ENCODE results near the gene TBXAS1. TPM values are rescaled to one million over a fixed set of nuclear protein-coding genes. Genes with fewer than 3 reads are reported as not detected.

Gene TBXAS1
- polyA plus RNA-seq (ENCODE audit: insufficient read length in 4 of 4), result 10 to 100 TPM; 22.9 to 28.9 (median 25.4) TPM

DNA sequence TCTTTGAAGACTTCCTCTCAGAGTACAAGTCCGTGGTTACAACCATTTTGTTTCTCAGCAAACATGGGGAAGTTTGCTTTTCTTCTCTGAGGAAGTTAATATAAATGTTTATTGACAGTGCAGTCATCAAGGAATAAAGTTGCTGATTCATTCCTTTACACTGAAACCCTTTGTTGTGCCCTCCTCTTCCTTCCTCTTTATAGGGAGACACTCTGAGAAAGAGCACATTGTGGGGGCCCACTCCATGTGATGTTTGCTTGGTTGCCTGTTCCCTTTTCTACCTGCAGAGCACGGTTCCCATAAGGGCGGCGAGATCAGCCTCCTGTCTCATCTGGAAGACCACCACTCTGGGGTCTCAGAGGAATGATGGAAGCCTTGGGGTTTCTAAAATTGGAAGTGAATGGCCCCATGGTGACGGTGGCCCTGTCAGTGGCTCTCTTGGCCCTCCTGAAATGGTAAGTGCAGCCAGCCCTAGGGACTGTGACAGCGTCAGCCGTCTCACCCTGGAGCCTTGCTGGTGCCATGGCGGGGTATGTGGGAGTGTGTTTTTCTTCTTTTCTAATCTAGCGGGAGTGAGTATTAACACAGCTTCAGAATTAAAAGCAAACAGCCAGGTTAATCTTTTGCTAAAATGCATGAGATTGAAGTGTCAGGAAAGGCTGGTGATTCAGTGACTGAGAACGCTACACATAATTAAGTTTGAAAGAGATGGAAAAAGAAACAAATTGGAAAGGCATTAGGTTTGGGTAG, at the start of gene TBXAS1:
Gene TBXAS1, plus strand, starts transcription at position 240 of the 750 bp plus-strand sequence. Its CDS starts 127 bp downstream, at position 367.
- peak in 3 of 4 donors; percentile 60 to 78 (median 73) for DNase-seq (ENCODE audit: low read depth in 4 of 4, low spot score in 3 of 4)

DNA sequence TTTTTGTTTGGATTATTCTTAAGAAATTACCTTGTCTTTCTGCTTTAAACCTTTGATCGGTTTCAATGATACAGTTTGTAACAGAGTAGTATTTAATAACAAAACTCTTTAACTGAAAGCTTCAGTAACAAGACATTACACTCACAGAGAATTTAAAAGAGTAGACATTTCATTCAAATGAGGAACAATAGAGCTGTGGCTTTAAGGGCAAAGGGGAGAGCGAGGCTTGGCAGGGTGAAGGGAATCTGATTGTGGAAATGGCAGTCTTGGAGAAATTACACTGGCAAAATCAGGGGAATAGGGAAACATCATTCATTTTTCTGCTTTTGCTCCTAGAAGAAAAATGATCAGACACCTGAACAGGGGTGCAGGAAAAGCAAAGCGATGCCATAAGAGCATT, 46.1 kb upstream of the TBXAS1 start:
- DNase-seq (ENCODE audit: low read depth in 4 of 4, low spot score in 3 of 4), result no peak

DNA sequence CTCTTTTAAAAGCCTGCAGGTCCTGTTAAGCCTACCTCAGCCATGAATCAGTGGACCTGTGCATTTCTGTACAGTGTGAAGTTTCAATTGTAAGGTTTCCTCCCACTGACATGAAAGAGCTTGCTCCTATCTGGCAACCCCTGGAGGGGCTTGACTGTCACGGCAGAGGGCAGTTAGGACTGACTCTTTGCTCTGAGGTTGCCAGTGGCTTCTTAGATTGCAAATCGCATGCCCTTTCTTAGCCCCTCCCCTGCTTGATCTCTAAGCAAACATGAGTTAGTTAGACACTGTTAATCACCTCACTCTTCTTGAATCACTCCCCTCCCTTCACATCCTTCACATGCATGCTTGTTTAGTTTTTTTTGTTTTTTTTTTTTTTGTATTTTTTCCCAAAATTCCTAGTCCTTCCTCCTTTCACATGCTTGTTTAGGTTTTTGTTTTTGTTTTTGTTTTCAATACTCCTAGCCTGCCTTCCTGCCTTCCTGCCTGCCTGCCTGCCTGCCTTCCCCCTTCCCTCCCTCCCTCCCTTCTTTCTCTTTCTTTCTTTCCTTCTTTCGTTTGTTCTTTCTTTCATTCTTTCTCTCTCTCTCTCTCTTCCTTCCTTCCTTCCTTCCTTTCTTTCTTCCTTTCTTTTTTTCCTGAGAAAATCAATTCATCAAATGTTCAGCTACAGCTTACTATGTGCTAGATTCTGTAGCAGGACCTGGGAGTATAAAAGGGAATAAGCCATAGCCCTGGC, 45.2 kb upstream of the TBXAS1 start:
- no peak for DNase-seq (ENCODE audit: low read depth in 4 of 4, low spot score in 3 of 4)

DNA sequence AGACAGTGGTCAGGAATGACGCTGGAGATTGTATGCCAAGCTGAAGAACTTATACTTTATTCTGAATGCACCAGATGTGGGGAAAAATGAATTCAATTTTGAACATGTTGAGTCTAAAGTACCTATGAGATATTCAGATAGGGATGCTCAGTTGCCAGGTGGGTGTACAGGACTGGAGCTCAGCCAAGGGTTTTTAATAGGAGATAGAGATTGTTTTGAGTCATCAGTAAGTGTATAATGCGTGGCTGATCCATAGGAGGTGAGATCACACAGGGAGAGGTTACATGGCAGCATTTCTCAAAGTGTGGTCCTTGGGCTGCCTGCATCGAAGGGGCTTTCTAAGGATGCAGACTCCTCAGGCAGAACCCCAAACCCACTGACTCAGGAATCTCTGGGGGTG, 44.4 kb upstream of the TBXAS1 start:
- no peak for DNase-seq (ENCODE audit: low read depth in 4 of 4, low spot score in 3 of 4)

DNA sequence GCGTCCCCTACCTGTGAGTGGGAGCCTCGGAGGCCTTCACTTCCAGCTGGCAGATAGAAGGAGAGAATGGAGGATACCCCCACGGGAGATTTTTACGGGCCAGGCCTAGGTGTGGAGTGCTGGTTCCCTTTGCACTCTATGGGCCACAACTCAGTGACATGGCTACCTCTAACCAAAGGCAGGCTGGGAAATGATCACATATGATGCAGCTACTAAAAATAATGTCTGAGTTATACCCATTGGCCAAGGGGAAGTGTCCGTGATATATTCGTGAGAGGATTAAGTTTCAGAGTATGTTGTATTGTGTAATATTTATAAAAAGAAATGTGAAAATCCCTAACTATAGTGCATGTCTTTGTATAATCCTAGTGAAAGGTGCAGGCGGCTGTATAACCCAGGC, 37.7 kb upstream of the TBXAS1 start:
- DNase-seq (ENCODE audit: low read depth in 4 of 4, low spot score in 3 of 4), result no peak

DNA sequence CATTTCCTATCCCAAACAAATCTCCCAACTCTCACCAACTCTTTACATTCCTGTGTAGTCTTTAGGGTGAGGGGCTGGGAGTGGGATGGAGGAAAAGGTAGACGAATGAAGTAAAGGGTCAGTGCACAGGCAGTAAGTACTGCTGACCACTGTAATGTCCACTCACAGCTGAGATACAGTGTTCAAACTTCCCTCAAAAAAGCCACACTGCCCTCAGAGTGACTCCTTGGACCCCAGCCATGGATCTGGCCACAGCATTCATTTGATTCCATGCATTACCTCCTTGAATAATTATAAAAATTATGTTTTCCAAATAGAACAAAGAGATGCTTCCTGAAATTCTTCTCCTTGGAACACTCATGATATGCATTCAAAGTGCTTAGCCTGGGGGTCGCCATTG, 31.5 kb upstream of the TBXAS1 start:
- DNase-seq (ENCODE audit: low read depth in 4 of 4, low spot score in 3 of 4), result no peak

DNA sequence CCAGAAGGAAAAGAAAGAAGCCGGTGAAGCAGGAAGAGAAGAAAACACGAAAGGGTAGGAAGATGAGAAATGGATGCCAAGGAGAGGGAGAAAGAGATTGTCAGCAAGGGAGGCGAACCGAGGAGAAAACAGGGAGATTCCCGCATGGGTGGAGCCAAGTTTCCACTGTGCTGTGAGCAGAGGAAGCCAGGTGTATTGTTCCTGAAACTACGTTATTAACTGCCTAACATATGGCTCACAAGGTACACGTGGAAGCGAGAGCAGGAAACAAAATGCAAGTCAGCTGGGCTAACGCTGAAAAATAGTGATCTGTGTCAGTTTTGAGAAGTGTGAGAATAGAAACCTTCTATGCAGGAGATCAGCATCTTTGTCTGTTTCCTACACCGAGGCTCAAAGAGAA, 30.8 kb upstream of the TBXAS1 start:
- DNase-seq (ENCODE audit: low read depth in 4 of 4, low spot score in 3 of 4), result no peak

DNA sequence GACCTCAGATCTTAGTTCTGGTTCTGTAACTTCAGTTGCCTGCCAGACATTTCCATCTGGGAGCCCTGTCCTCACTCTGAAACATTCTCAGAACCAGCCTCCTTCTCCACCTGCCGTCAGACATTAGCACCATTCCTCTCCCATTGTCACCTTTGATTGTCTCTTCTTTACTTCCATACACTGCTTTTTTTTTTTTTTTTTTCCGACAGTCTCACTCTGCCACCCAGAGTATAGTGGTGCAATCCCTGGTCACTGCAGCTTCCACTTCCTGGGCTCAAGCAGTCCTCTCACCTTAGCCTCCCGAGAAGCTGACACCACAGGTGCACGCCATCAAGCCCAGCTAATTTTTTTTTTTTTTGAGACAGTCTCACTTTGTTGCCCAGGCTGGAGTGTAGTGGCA, 30.2 kb upstream of the TBXAS1 start:
- no peak for DNase-seq (ENCODE audit: low read depth in 4 of 4, low spot score in 3 of 4)

DNA sequence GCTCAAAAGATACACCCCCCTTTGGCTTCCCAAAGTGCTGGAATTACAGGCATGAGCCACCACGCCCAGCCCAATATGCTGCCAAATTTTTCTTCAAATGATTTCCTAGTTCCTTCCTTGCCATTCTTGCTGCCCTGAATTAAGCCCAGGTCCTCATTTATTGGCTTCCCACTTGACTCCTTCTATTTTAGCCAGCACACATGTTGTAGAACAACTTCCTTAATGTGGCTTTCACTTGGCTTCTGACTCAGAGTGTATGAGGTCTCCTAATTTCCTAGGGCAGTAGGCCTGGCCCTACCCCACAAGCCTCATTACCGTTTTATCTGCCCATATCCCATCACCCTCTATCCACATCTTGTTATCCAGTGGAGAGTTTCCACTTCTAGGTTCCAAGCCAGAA, 29.5 kb upstream of the TBXAS1 start:
- no peak for DNase-seq (ENCODE audit: low read depth in 4 of 4, low spot score in 3 of 4)

DNA sequence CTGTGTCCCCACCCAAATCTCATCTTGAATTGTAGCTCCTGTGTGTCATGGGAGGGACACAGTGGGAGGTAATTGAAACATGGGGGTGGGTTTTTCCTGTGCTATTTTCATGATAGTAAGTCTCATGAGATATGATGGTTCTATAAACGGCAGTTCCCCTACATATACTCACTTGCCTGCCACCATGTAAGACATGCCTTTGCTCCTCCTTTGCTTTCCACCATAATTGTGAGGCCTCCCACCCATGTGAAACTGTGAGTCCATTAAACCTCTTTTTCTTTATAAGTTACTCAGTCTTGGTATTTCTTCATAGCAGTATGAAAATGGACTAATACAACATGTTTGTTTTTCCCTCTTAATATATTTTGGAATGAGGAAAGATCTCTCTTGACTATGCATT, 24.5 kb upstream of the TBXAS1 start:
- DNase-seq (ENCODE audit: low read depth in 4 of 4, low spot score in 3 of 4), result no peak

DNA sequence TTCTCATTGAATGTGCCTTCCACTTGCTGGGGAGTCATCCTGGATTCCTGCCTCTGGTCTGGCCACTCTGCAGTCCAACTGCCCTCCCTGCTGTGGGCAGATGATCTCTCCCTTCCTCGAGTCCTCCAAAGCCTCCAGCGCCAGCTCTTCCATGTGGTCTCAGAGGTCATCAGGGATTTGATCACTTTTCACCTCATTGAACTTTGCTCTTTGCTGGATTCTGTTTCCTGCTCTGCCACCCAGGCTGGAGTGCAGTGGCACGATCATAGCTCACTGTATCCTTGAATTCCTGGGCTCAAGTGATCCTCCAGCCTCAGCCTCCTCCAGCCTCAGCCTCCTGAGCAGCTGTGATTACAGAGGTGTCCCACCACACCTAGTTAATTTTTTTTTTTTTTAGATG, 22.1 kb upstream of the TBXAS1 start:
- no peak for DNase-seq (ENCODE audit: low read depth in 4 of 4, low spot score in 3 of 4)

DNA sequence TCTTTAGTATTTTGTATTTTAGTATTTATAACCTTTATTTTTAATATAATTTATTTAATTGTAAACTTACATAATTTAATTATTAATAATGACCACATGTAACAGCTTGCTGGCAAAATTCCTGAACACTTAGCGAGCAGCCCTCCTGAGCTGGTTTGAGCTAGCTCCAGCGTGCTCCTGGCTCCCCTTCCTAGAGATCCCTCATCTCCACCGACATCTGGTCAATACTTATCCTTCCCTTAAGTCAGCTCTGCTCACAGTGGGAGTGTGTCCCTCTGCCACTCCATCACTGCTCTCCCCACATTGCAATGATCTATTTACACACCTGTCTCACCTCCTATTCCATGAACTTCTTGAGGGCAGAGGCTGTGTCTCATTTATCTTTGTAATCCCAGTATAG, 20.6 kb upstream of the TBXAS1 start:
- no peak for DNase-seq (ENCODE audit: low read depth in 4 of 4, low spot score in 3 of 4)

DNA sequence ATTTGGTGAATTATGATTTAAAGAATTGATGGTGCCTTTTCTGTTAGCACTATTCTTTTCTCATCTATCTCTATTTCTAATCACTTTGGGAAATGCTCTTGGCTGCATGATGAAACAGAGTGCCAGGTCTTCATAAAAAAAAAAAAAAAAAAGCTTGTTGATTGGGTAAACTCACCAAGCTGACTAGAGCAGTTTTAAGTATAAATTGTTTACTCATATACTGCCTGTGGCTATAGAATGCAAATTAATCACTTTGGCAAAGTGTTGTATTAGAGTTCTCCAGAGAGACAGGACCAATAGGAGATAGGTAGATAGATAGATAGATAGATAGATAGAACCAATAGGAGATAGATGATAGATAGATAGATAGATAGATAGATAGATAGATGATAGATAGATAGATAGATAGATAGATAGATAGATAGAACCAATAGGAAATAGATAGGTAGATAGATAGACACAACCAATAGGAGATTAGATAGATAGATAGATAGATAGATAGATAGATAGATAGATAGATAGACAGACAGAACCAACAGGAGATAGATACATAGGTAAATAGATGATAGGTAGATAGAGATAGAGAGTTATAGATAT, 20.1 kb upstream of the TBXAS1 start:
- DNase-seq (ENCODE audit: low read depth in 4 of 4, low spot score in 3 of 4), result no peak

DNA sequence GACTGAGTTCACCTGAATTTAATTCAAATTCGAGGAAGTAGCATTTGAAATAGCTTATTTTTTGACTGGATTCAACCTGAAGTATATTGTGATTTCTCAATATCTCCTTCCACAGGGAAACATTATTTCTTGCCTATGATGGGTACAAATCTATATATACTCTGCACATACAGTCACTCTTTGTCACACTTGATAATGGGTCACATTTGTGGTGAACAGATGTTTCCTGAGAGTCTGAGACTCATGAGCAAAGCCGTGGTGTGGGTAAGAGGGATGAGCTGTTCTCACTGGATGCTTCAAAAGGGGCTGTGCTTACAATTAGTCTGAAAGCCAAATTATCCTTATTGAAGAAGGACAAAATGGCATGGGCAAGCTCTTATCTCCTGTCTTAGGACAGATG, 18.0 kb upstream of the TBXAS1 start:
- DNase-seq (ENCODE audit: low read depth in 4 of 4, low spot score in 3 of 4), result no peak

DNA sequence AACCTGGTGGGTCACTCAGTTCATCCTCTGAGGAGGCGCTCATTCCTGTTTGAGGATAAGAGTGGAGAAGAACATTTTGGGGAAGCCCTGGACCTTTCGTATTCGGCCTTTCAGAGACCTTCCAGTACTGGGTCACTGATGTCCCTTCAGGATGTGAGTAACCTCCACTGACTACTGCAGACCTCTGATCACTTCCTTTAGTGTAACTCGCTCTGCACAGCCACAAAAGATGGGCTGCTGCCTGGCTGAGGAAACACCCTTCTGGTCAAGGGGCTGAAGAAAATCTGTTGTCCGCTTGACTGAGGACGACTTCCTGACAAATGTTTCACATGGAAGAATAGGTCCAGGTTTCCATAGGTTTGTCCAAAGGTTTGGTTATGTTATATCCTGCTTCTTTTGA, 15.9 kb upstream of the TBXAS1 start:
- no peak for DNase-seq (ENCODE audit: low read depth in 4 of 4, low spot score in 3 of 4)

DNA sequence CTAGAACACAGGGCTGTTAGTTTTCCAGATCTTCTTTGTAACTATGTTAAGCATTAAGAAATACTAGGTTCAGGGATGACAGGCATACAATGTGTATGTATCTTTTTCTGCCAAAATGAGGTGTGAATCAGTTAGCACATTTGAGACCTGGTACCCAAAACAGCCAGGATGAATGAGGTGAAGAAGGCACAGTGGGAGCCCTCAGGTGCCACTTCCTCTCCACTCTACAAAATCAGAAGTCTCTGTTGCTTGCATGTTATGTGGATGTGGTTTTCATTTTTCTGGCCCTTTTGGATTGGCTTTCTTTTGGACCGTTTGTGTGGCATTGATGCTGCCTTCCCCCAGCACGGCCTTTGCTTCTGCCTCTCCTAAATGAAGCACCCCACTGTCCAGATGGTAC, 15.4 kb upstream of the TBXAS1 start:
- DNase-seq (ENCODE audit: low read depth in 4 of 4, low spot score in 3 of 4), result no peak

DNA sequence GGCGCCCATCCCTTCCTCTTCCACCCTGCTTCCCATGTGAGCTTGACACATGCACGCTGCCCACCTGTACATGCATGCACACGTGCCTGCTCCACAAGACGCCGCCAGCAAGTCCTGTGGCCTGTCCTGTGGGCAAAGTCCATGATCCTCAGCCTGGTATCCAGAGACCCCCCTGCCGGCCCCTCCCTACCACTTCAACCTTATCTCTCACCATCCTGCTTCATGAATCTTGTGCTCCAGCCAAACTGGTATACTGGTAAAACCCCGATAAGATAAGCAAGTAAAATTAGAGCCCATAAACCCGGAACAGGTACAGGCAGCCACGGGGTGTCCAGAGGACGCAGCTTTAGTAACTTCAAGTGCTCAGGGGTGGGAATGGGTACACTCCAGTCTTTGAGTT, 11.8 kb upstream of the TBXAS1 start:
- DNase-seq (ENCODE audit: low read depth in 4 of 4, low spot score in 3 of 4), result no peak

DNA sequence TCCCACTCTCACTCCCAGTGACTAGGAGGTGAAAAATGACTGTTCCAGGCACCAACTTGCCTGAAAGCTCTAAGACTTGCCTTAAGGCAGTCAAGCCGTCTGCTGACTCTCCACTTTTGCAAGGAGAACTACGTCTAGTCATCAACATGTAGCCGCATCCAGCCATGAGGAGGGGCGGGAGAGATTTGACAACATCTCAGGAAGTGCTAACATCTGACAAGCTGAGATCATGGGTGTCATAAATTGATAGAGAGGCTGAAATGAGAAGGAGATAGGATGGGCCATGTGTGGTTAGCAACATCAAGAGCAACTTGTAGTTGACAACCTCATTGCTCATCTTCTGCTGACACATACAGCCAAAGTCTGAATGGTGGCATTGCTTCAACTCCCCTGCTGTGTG, 9.0 kb upstream of the TBXAS1 start:
- DNase-seq (ENCODE audit: low read depth in 4 of 4, low spot score in 3 of 4), result no peak

DNA sequence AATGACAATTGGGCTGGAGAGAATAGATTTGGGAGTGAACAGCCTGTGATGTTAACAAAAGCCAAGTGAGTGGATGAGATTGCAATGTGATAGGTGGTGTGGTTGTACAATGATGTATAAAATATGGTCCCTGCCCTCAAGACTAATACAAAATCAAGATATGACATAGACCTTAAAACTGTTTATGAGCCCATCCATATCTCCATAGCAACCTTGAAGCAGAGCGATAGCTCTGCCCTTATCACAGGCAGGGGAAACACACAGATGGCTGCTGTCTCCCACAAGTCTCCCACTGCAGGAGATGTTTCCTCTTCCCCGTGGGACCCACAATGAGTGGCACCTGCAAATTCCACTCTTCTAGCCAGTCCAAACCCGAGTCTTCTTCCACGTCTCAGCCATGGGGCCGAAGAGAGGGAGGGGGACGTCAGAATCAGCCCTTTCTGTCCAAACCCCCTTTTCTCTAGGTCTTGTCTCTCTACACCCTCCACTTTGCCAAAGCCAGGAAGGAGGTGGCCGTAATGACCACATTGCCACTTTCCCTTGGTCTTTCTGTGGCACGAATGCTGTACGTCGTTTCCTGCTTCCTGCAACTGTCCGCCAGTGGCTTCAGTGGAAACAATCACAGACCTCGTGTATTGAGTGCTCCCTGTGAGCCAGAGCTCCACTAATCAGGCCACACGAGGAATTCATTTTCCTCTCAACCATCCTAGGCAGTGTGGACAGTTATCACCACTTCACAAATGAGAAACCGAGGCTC, 7.5 kb upstream of the TBXAS1 start:
- no peak for DNase-seq (ENCODE audit: low read depth in 4 of 4, low spot score in 3 of 4)

DNA sequence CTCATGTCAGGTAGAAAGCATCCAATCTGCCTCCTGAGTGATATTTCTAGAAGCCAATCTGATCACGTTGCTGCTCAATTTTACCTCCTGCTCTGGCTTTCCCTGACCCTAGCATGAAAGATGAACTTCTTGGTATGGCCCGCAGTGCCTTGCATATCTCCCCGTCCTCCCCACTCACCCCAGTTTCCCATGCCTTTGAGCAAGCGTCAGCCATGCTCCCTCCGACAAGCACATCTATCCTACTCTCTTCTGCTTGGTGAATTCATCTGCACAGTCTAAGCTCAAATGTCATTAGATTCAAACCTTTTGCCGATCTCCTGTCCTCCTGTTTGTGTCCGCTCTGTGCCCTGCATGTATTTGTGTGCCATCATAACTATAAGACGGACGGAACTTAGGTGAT, 6.2 kb upstream of the TBXAS1 start:
- DNase-seq (ENCODE audit: low read depth in 4 of 4, low spot score in 3 of 4), result no peak

DNA sequence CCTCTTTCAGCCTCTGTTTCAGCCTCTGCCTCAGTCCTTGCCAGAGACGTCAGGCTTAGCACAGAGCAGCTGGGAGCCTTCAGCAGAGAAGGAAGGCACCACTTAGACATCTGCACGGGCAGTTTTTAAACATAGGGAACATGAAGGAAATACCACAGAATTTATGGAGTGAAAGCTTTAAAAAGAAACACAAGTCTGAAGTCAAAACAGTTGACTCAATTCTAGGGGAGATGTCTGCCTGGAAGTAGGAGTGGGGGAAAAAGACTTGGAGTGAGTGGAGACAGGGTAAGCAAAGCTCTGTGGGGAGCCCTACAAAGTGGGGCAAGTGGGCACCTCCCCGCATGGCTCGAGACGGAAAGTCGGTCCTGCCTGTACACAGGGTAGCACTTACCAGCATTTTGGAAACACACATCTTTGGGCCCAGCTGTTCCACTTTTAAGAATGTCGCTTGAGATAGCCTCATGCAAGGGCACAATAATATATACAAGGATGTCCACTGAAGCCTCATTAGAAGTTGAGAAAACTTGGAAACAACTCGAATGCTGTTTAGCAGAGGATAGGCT, 5.0 kb upstream of the TBXAS1 start:
- no peak for DNase-seq (ENCODE audit: low read depth in 4 of 4, low spot score in 3 of 4)
